GM18861 (cell line): ENCODE data around the gene RNASET2.
"Not testable (repeated sequence)": the region's sequence is repeated elsewhere in the genome, so short reads cannot be mapped to it uniquely, and the experiment has no call there.

Source experiments
- ATAC-seq: cut with Tn5 transposase; IDR thresholded peaks from one replicate; pipeline ENCODE4 v1.9.1; 2021; ENCODE audit not compliant: unreplicated experiment

Gene RNASET2

DNA sequence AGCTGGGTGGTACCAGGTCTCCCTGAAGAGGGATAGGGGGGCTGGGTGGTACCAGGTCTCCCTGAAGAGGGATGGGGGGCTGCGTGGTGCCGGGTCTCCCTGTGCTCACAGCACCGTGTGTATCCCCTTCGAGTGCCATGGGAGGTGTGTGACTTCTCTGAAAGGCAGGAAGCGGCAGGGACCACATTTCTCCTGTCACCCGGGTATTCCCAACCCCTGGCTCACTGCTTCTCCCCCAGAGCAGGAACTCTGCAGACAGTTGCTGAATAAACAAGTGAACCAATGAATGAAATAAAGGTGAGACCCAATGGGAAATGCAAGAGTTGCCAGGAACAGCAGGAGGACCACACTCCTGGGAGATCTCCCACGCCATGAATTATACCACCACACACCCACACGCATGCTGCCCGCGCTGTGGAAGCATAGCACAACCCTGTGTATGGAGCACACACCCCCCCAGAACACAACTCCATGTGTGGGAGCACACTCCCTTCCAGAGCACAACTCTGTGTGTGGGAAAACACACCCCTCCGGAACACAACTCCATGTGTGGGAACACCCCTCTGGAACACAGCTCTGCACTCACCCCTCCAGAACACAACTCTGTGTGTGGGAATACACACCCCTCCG is 50.7 kb downstream of the RNASET2 start:
- ATAC-seq, result no peak

DNA sequence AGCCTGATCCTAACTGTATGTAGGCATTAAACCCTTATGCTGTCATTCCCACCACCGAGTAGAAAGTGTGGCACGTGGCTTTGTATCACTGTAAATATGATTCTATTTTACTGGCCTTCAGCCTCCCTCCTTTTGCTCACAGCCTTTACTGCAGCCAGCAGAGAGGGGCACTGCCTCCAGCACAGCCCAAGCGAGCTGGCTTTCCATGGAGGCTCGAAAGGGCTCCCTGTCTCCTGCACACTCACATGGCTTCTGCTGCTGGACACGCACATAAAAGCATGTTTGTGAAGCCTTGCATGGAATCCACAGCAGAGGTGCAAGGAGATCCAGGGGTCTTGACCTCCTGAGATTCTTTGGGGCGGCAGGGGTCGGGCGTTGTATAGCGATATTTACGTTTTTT is 51.3 kb downstream of the RNASET2 start:
- no peak for ATAC-seq

DNA sequence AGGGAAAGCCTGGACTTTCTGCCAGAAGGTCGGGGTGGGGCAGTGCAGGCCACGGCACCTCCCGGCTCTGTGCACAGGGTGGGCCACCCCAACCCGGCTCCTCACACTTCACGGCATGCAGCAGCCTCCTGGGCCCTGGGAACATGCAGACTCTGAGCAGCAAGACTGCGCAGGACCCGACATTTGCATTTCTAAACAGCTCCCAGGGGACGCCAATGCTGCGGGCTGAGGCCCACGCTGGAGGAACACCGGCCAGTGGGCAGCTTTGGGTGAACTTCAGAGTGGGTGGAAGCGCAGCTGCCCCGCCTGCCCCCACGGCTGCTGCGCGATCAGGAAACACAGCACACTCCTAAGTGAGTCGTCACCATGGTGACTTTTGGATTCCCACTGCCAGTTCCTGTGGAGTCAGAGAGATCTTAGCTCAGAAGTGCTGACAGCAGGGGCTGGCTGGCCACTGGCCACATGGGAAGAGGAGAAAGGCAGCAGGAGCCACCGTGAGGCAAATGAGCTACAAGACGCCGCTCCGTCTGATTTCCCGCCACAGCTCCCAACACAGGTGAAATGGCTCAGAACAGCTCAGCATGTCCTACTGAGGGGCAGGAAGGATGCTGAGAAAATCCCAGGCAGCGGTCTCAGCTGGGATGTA is 52.1 kb downstream of the RNASET2 start:
- ATAC-seq, result no peak

GRCh38 chr6:166903500-166903899 is 52.9 kb downstream of the RNASET2 start:
- no peak for ATAC-seq

DNA sequence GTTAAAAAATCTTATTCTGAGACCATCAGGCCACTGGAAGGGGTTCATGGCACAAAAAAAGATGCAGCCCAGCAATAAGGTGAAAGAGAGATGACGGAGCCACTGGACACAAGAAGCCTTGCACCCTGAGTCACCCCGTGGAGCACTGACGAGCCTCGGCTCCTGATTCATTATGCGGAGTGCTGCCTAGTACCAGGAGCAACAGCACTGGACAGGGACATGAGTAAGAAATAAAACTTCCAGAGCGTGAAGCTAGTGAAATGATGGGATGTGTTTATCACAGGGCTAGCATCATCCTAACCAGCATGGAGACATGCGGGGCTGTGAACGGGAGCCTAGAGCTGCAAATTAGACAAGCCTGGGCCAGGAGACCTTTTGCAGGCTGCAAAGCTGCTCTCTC is 53.3 kb downstream of the RNASET2 start:
- no peak for ATAC-seq

DNA sequence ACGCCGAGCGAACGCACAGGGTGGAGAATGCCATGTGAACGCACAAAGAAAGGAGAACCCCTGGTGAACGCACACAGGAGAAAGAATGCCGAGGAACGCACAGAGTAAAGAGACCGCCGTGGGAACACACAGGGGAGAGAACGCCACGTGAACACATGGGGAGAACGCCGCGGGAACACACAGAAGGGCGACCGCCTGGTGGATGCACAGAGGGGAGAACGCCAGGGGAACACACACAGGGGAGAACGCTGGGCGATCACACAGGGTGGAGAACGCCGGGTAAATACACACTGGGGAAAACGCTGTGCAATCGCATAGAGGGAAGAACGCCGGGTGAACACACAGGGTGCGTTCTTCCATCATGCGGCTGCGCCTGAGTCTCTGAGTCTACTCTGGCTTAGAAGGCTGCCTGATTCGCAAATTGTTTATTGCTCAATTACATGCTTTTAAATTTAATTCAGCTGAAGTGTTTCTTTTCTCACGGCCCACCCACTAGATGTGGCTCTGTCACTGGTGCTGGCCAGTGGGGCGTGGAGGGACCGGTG is 54.1 kb downstream of the RNASET2 start:
- no peak for ATAC-seq

- no peak for ATAC-seq
These were observed 54.7 kb downstream of the RNASET2 start for GRCh38 chr6:166901626-166902025.

- ATAC-seq, result no peak
These were observed 55.3 kb downstream of the RNASET2 start for GRCh38 chr6:166900956-166901607.

DNA sequence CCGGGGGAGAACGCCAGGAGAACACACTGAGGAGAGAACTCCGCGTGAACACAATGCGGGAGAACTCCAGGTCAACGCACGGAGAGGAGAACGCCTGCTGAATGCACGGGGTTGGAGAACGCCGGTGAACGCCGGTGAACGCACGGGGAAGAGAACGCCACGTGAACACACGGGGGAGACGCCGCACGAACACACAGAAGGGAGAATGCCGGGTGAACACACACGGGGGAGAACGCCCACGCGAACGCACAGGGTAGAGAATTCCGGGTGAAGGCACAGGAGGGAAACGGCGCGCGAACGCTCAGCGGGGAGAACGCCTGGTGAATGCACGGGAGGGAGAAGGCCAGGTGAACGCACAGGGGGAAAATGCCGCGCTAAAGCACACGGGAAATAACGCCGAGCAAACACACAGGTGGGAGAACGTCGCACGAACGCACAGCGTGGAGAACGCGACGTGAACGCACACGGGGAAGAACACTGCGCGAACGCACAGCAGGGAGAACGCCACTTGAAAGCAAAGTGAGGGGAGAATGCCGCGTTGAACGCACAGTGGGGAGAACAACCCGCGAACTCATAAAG is 56.1 kb downstream of the RNASET2 start:
- no peak for ATAC-seq

DNA sequence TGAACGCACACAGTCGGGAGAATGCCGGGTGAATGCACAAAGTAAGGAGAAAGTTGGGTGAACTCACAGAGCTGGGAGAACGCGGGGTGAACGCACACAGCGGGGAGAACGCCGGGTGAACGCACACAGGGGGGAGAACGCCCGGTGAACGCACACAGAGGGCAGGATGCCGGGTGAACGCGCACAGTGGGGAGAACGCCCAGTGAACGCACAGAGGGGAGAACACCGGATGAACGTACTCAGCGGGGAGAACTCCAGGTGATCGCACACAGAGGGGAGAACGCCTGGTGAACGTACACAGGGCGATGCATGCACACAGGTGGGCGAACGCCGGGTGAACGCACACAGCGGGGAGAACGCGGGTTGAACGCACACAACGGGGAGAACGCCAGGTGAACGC is 57.4 kb downstream of the RNASET2 start:
- ATAC-seq, result no peak

- not testable (repeated sequence) for ATAC-seq
These were observed 61.7 kb downstream of the RNASET2 start for GRCh38 chr6:166894614-166895013.

DNA sequence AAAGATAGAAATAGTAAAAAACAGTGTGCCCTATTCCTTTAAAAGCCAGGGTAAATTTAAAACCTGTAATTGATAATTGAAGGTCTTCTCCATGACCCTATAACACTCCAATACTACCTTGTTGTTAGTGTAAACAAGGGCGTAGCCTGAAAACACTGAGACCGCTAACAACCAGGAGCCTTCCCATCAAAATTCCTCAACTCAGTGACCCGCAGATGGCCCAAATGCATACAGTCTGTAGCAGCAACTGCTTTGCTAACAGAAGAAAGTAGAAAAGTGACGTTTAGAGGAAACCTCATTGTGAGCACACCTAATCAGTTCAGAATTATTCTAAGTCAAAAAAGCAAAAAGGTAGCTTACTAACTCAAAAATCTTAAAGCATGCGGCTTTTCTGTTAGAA is 63.9 kb downstream of the RNASET2 start:
- not testable (repeated sequence) for ATAC-seq

- ATAC-seq, result not testable (repeated sequence)
These were observed 69.6 kb downstream of the RNASET2 start for GRCh38 chr6:166886773-166887172.

GRCh38 chr6:166884958-166885357 is 71.4 kb downstream of the RNASET2 start:
- ATAC-seq, result not testable (repeated sequence)

DNA sequence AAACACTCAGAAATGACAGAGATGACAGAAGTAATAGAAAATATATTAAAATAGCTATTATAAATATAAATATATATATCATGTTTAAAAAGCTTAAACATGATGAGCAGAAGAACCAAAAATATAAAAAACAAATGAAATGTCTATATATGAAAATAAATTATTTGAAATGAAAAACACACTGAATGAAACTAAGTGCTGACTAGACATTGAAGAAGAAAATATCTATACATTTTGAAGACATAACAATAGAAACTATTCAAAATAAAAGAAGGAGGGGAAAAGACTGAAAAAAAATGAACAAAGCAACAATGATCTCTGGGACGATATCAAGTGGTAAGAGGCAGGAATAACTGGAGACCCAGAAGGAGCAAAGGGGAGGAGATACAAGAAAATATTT is 76.8 kb downstream of the RNASET2 start:
- no peak for ATAC-seq
